K562 (cell line): ENCODE data around the gene MINDY4. TPM values are rescaled to one million over a fixed set of nuclear protein-coding genes. Genes with fewer than 3 reads are reported as not detected.

Experiments
- ATAC-seq: fragments of 200-7000 bp; cut with Tn5 transposase; 3 replicates; pipeline ENCODE4 v1.9.1; 2020; ENCODE audit warnings: moderate library complexity
- BruUV-seq: library from RNA; stranded (reverse); fragments of 400-500 nt; replicated peaks from 2 replicates; lab custom pipeline; 2021; lab: Mats Ljungman, UMichigan
- CTCF ChIA-PET: fragments of 300-600 bp; formaldehyde crosslinking; extraction: SDS; loops from one replicate; lab custom pipeline; 2021; ENCODE audit warnings: low intra/inter-chr PET ratio; lab: Yijun Ruan, JAX
- POLR2A ChIA-PET: fragments of 300-600, 350-650 bp; sonication (Branson Sonifier 250); formaldehyde crosslinking; extraction: SDS; loops from one replicate; lab custom pipeline; 2021; ENCODE audit warnings: antibody characterized with exemption, inconsistent platforms; lab: Yijun Ruan, JAX
- DNase-seq, 4 experiments: peaks; one replicate each; pipeline versions ENCODE4 v3.0.0 to v3.0.0-alpha.2; 2011 to 2018; ENCODE audit warnings: low spot score in 3 of 4, mixed read lengths in 3 of 4; ENCODE audit errors: extremely low read depth in 1 of 4
- FAIRE-seq: peaks from 2 replicates; lab custom pipeline; 2011; peaks lifted over from hg19 to GRCh38; lab: Jason Lieb, UNC
- H2AFZ ChIP-seq: 2 replicates; pipeline ENCODE4 v1.6.0; 2011; ENCODE audit warnings: low read depth, low read length, control low read depth, inconsistent platforms
- H3K27ac ChIP-seq: fragments of 200-600 bp; 3 replicates; pipeline ENCODE4 v1.8.0; 2011; ENCODE audit warnings: low read depth, mild to moderate bottlenecking, control low read depth, inconsistent platforms, low read length, moderate library complexity, mixed read lengths; ENCODE audit errors: extremely low read depth
- H3K27me3 ChIP-seq, 2 experiments: fragments of 300-600 bp in 1 of 2; 2 replicates in 1 of 2; 3 replicates in 1 of 2; pipeline versions ENCODE4 v1.6.0 to v1.8.0; 2011; ENCODE audit warnings: inconsistent platforms in 2 of 2, low read length in 2 of 2, mild to moderate bottlenecking in 1 of 2, mixed read lengths in 1 of 2, moderate library complexity in 1 of 2; ENCODE audit not compliant: control insufficient read depth in 2 of 2, insufficient read depth in 2 of 2
- H3K36me3 ChIP-seq: fragments of 300-600 bp; 3 replicates; pipeline ENCODE4 v1.8.0; 2011; ENCODE audit warnings: mild to moderate bottlenecking, low read length, inconsistent platforms; ENCODE audit not compliant: control insufficient read depth, insufficient read depth
- H3K4me1 ChIP-seq, 2 experiments: fragments of 200-600 bp in 1 of 2; replicated peaks in 1 of 2; 2 replicates in 1 of 2; 3 replicates in 1 of 2; pipeline versions ENCODE4 v1.5.1 to v1.8.0; 2011; ENCODE audit warnings: inconsistent platforms in 2 of 2, low read length in 2 of 2, mild to moderate bottlenecking in 1 of 2, mixed read lengths in 1 of 2, moderate library complexity in 1 of 2; ENCODE audit not compliant: control insufficient read depth in 2 of 2, insufficient read depth in 2 of 2
- H3K4me2 ChIP-seq: 2 replicates; pipeline ENCODE4 v1.6.1; 2011; ENCODE audit warnings: low read length, control low read depth, inconsistent platforms, mixed read lengths; ENCODE audit not compliant: insufficient read depth
- H3K4me3 ChIP-seq: fragments of 200-600 bp; sonication (generic), shearing (Covaris generic); 2 replicates; pipeline ENCODE4 v1.5.1; 2016; ENCODE audit warnings: control low read depth, inconsistent platforms
- H3K79me2 ChIP-seq: fragments of 200-600 bp; 3 replicates; pipeline ENCODE4 v1.8.0; 2011; ENCODE audit warnings: low read length, inconsistent platforms; ENCODE audit not compliant: control insufficient read depth, insufficient read depth
- H3K9ac ChIP-seq, 2 experiments: 2 replicates each; pipeline versions ENCODE4 v1.6.0 to v1.6.1; 2011; ENCODE audit warnings: low read depth in 2 of 2, low read length in 2 of 2, control low read depth in 1 of 2, inconsistent platforms in 1 of 2, mild to moderate bottlenecking in 1 of 2, mixed read lengths in 1 of 2; ENCODE audit not compliant: insufficient read depth in 1 of 2
- H3K9me1 ChIP-seq: one replicate; pipeline ENCODE4 v1.6.0; 2011; ENCODE audit warnings: inconsistent platforms, mild to moderate bottlenecking, low read length, moderate library complexity; ENCODE audit not compliant: control insufficient read depth, insufficient read depth
- H3K9me3 ChIP-seq: replicated peaks from 2 replicates; pipeline ENCODE4 v1.5.1; 2011; ENCODE audit warnings: low read depth, low read length, inconsistent platforms; ENCODE audit not compliant: control insufficient read depth, insufficient read depth
- H4K20me1 ChIP-seq: replicated peaks from 2 replicates; pipeline ENCODE4 v1.6.1; 2011; ENCODE audit warnings: low read length, inconsistent platforms, mixed read lengths; ENCODE audit not compliant: control insufficient read depth, insufficient read depth
- CHD2 ChIP-seq: IDR thresholded peaks from 2 replicates; pipeline ENCODE4 v1.6.1; 2011; ENCODE audit warnings: low read depth, low read length
- CREM ChIP-seq: IDR thresholded peaks from 2 replicates; pipeline ENCODE4 v1.6.1; 2014; ENCODE audit warnings: antibody characterized with exemption, low read depth
- SETDB1 ChIP-seq: IDR thresholded peaks from one replicate; pipeline ENCODE4 v1.6.1; 2012; ENCODE audit warnings: low read length, control low read depth, inconsistent platforms
- TBL1XR1 ChIP-seq, 2 experiments: IDR thresholded peaks; 2 replicates each; pipeline ENCODE4 v1.6.1; 2012; ENCODE audit warnings: improper control_type of control experiment in 2 of 2, low read length in 2 of 2, mild to moderate bottlenecking in 1 of 2
- ZC3H4 ChIP-seq: sonication (generic); formaldehyde crosslinking; IDR thresholded peaks from 2 replicates; pipeline ENCODE4 v1.9.0; 2021; ENCODE audit warnings: missing genetic modification reagents, borderline replicate concordance
- ZNF311 ChIP-seq: fragments of 250-450 bp; sonication (Bioruptor Pico); IDR thresholded peaks from 2 replicates; pipeline ENCODE4 v1.4.0; 2020; ENCODE audit warnings: mild to moderate bottlenecking, moderate library complexity
- ZNF408 ChIP-seq: fragments of 250-450 bp; sonication (Bioruptor Pico); IDR thresholded peaks from 2 replicates; pipeline ENCODE4 v1.4.0; 2020; ENCODE audit warnings: low read depth, mild to moderate bottlenecking, moderate library complexity
- ZNF76 ChIP-seq: fragments of 250-450 bp; sonication (Bioruptor Pico); IDR thresholded peaks from 2 replicates; pipeline ENCODE4 v1.4.0; 2020; ENCODE audit warnings: mild to moderate bottlenecking, moderate library complexity, borderline replicate concordance
- WGBS: fragments of 100-300 bp; shearing (Covaris generic); methylation state at CpG from one replicate; pipeline ENCODE4 v1.1.6; 2016; ENCODE audit warnings: low coverage, mixed read lengths; ENCODE audit not compliant: insufficient coverage; ENCODE audit errors: missing lambda C conversion rate; 5-methylcytosine and 5-hydroxymethylcytosine counted together
- in situ Hi-C: fragments of 300-500 bp; cut with MboI; formaldehyde crosslinking; loops from 4 replicates; pipeline ENCODE4 v1.15.0; 2018; ENCODE audit warnings: inconsistent platforms, mixed read lengths
- intact Hi-C: fragments of 100-400 bp; cut with micrococcal nuclease; formaldehyde crosslinking; loops from 2 replicates; pipeline ENCODE4 v1.14.2; 2022
- polyA plus RNA-seq, 8 experiments: library from polyadenylated mRNA; depleted of rRNA in 4 of 8; stranded (reverse) in 5 of 8; unstranded in 3 of 8; fragments of >200 nt; fragmentation: Nextera tagmentation in 2 of 8; fragmentation: Illumina TruSeq in 1 of 8; extraction: Ambion mirVana in 2 of 8; extraction: Trizol in 1 of 8; gene quantifications; 2 replicates each; pipeline versions ENCODE4 v1.2.1 to v1.2.3, GENCODE V29; 2011 to 2014; ENCODE audit warnings: inconsistent platforms in 1 of 8, missing spikeins in 1 of 8
- total RNA-seq, 7 experiments: library from RNA; depleted of rRNA in 6 of 7; stranded (reverse); fragments of >200 nt in 6 of 7; fragmentation: Illumina TruSeq in 2 of 7; extraction: Trizol in 2 of 7; gene quantifications; 2 replicates each; pipeline versions ENCODE4 v1.2.1 to v1.2.3, GENCODE V29; 2011 to 2021; ENCODE audit warnings: low replicate concordance in 1 of 7
- TF ChIP-seq, protein P1 (sequence below): fragments of 250-450 bp; sonication (Bioruptor Pico); IDR thresholded peaks from 2 replicates; pipeline ENCODE4 v1.8.0; 2022; ENCODE audit warnings: inconsistent platforms, mild to moderate bottlenecking, moderate library complexity, borderline replicate concordance
- TF ChIP-seq, protein P2 (sequence below): IDR thresholded peaks from 2 replicates; pipeline ENCODE4 v1.6.1; 2014; ENCODE audit warnings: antibody characterized with exemption
- TF ChIP-seq, protein P3 (sequence below), 2 experiments: fragments of 450-650 bp; IDR thresholded peaks; 2 replicates each; pipeline ENCODE4 v1.6.1; 2018; ENCODE audit warnings: mild to moderate bottlenecking in 2 of 2, low read depth in 1 of 2; ENCODE audit not compliant: partially characterized antibody in 2 of 2
- TF ChIP-seq, protein P4 (sequence below): sonication (generic); formaldehyde crosslinking; IDR thresholded peaks from 2 replicates; pipeline ENCODE4 v1.8.1; 2023; ENCODE audit warnings: mild to moderate bottlenecking, missing genetic modification reagents

MINDY4 gene
- total and polyA plus RNA-seq, 9 of the 15 experiments (the other 6 are each of a cell fraction or from before 2014, with no cell fraction given): 2.1 to 16.7 (median 11.0) TPM

DNA sequence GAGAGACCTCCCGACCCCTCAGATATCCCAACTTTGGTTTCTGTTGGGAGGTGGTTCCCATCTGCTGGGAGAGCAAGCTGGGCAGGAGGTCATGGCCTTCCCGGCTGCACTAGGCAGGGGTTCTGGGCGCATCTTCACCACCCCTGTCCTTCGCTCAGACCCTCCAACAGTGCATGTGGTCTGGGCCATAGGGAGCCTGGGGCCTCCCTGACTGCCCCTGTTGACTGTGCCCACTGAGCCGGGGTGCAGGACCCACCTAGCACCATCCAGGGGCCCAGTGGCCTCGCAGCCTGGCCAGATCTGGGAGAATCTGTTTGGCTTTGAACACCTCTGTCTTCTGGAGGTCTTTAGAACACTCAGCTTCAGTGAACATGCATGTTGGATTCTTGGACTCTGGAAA is 38.0 kb upstream of the MINDY4 start:
- 0% methylated on average over 6 of the region's 6 CpGs for WGBS
- Histone ChIP-seq H3K9ac (no peak overlapping the region), H3K27ac (no peak overlapping the region), H3K4me3 (no peak overlapping the region), H3K4me1 (peaks cover 0 to 4% of the 10 kb centered on the region in 2 experiments; a peak in 2 of 5 replicates), H2AFZ (no peak overlapping the region), H3K4me2 (no peak overlapping the region), H3K79me2 (no peaks in the 10 kb centered on the region), H3K36me3 (no peaks in the 10 kb centered on the region), H3K27me3 (peaks cover 53 to 68% of the 10 kb centered on the region in 2 experiments), H3K9me3 (no peaks in the 10 kb centered on the region), H3K9me1 (no peaks in the 10 kb centered on the region), H4K20me1 (no peaks in the 10 kb centered on the region)
- DNase-seq (no peak), ATAC-seq (no peak), FAIRE-seq (no peak)
- POLR2A ChIA-PET: interaction anchor here (0.6 to 1.1 kb wide), 3 partner anchors 25 to 129 kb away, joined by 3 to 4 read pairs (median 3); no protein-coding TSS in a partner anchor
- intact Hi-C loops (loop anchor here (10.0 kb wide), 1 partner anchor 458 kb away; no protein-coding TSS in a partner anchor), in situ Hi-C loops (loop anchor here (10.0 kb wide), 1 partner anchor 568 kb away; no protein-coding TSS in a partner anchor)
- no TSS peak for BruUV-seq
- CTCF ChIA-PET: no interaction called here
- TF ChIP-seq ZNF76 (CRISPR knock-in tag): no peak
- no peak for TF ChIP-seq TBL1XR1 (IDR thresholded peaks at IDR 0.05; ENCODE audit: low read length in 2 of 2)
- TF ChIP-seq, protein P1, sequence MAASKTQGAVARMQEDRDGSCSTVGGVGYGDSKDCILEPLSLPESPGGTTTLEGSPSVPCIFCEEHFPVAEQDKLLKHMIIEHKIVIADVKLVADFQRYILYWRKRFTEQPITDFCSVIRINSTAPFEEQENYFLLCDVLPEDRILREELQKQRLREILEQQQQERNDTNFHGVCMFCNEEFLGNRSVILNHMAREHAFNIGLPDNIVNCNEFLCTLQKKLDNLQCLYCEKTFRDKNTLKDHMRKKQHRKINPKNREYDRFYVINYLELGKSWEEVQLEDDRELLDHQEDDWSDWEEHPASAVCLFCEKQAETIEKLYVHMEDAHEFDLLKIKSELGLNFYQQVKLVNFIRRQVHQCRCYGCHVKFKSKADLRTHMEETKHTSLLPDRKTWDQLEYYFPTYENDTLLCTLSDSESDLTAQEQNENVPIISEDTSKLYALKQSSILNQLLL: no peak
- no peak for TF ChIP-seq ZNF311 (CRISPR knock-in tag)
- no peak for TF ChIP-seq ZC3H4 (CRISPR knock-in tag)
- no peak for TF ChIP-seq CHD2
- TF ChIP-seq, protein P2, sequence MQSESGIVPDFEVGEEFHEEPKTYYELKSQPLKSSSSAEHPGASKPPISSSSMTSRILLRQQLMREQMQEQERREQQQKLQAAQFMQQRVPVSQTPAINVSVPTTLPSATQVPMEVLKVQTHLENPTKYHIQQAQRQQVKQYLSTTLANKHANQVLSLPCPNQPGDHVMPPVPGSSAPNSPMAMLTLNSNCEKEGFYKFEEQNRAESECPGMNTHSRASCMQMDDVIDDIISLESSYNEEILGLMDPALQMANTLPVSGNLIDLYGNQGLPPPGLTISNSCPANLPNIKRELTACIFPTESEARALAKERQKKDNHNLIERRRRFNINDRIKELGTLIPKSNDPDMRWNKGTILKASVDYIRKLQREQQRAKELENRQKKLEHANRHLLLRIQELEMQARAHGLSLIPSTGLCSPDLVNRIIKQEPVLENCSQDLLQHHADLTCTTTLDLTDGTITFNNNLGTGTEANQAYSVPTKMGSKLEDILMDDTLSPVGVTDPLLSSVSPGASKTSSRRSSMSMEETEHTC: no peak
- TF ChIP-seq, protein P3, sequence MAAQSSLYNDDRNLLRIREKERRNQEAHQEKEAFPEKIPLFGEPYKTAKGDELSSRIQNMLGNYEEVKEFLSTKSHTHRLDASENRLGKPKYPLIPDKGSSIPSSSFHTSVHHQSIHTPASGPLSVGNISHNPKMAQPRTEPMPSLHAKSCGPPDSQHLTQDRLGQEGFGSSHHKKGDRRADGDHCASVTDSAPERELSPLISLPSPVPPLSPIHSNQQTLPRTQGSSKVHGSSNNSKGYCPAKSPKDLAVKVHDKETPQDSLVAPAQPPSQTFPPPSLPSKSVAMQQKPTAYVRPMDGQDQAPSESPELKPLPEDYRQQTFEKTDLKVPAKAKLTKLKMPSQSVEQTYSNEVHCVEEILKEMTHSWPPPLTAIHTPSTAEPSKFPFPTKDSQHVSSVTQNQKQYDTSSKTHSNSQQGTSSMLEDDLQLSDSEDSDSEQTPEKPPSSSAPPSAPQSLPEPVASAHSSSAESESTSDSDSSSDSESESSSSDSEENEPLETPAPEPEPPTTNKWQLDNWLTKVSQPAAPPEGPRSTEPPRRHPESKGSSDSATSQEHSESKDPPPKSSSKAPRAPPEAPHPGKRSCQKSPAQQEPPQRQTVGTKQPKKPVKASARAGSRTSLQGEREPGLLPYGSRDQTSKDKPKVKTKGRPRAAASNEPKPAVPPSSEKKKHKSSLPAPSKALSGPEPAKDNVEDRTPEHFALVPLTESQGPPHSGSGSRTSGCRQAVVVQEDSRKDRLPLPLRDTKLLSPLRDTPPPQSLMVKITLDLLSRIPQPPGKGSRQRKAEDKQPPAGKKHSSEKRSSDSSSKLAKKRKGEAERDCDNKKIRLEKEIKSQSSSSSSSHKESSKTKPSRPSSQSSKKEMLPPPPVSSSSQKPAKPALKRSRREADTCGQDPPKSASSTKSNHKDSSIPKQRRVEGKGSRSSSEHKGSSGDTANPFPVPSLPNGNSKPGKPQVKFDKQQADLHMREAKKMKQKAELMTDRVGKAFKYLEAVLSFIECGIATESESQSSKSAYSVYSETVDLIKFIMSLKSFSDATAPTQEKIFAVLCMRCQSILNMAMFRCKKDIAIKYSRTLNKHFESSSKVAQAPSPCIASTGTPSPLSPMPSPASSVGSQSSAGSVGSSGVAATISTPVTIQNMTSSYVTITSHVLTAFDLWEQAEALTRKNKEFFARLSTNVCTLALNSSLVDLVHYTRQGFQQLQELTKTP (IDR thresholded peaks at IDR 0.05; ENCODE audit: low read depth in 1 of 2, partially characterized antibody in 2 of 2): no peak
- TF ChIP-seq CREM: no peak
- TF ChIP-seq SETDB1: no peak
- no peak for TF ChIP-seq ZNF408 (CRISPR knock-in tag)
- TF ChIP-seq, protein P4, sequence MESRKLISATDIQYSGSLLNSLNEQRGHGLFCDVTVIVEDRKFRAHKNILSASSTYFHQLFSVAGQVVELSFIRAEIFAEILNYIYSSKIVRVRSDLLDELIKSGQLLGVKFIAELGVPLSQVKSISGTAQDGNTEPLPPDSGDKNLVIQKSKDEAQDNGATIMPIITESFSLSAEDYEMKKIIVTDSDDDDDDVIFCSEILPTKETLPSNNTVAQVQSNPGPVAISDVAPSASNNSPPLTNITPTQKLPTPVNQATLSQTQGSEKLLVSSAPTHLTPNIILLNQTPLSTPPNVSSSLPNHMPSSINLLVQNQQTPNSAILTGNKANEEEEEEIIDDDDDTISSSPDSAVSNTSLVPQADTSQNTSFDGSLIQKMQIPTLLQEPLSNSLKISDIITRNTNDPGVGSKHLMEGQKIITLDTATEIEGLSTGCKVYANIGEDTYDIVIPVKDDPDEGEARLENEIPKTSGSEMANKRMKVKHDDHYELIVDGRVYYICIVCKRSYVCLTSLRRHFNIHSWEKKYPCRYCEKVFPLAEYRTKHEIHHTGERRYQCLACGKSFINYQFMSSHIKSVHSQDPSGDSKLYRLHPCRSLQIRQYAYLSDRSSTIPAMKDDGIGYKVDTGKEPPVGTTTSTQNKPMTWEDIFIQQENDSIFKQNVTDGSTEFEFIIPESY: no peak
